GM12874 (cell line): Measurements from ENCODE around the gene CDC42EP3.

Source experiments
- TF ChIP-seq, protein P1 (sequence below): IDR thresholded peaks from 2 replicates; pipeline ENCODE4 v1.5.1; 2011; ENCODE audit warnings: low read depth, mild to moderate bottlenecking, control low read depth, low read length, moderate library complexity; ENCODE audit not compliant: insufficient read depth

CDC42EP3 gene

DNA sequence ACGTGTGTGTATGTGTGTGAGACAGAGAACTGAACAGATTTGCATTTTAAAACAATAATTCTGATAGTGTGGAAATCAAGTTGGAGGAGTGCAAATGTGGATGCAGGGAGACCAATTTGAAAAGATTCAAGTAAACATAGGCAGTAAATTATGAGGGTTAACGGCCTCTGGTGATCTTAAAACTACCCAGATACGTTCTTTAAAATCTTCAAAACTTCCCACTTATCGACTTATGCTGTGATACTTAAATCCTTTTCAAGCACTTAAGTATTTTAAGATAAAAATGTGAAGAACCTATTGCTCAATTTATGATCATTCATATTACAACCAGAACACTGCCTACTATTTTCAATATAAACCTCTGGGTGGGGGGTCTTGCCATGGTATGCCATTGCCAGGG, 37.7 kb upstream of the CDC42EP3 start:
- TF ChIP-seq, protein P1, sequence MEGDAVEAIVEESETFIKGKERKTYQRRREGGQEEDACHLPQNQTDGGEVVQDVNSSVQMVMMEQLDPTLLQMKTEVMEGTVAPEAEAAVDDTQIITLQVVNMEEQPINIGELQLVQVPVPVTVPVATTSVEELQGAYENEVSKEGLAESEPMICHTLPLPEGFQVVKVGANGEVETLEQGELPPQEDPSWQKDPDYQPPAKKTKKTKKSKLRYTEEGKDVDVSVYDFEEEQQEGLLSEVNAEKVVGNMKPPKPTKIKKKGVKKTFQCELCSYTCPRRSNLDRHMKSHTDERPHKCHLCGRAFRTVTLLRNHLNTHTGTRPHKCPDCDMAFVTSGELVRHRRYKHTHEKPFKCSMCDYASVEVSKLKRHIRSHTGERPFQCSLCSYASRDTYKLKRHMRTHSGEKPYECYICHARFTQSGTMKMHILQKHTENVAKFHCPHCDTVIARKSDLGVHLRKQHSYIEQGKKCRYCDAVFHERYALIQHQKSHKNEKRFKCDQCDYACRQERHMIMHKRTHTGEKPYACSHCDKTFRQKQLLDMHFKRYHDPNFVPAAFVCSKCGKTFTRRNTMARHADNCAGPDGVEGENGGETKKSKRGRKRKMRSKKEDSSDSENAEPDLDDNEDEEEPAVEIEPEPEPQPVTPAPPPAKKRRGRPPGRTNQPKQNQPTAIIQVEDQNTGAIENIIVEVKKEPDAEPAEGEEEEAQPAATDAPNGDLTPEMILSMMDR = no peak

- TF ChIP-seq, protein P1 = no peak
Measured at GRCh38 chr2:37708146-37708545, 36.7 kb upstream of the CDC42EP3 start.

DNA sequence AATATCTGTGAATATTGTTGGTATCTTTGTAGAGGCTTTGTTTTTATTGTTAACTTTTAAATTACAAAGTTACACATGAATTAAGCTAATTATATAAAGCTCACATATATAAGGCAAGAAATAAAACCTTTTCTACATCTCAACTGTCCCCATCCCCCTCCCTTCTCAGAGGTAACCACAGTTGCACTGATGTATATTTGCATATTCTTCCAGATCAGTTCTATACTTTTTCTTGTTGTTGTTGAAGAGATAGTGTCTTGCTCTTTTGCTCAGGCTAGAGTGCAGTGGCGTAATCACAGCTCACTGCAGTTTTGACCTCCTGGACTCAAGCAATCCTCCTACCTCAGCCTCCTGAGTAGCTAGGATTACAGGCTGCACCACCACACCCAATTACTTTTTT, 36.0 kb upstream of the CDC42EP3 start:
- TF ChIP-seq, protein P1 = no peak

GRCh38 chr2:37706334-37707183, 35.1 kb upstream of the CDC42EP3 start:
- TF ChIP-seq, protein P1 = no peak

DNA sequence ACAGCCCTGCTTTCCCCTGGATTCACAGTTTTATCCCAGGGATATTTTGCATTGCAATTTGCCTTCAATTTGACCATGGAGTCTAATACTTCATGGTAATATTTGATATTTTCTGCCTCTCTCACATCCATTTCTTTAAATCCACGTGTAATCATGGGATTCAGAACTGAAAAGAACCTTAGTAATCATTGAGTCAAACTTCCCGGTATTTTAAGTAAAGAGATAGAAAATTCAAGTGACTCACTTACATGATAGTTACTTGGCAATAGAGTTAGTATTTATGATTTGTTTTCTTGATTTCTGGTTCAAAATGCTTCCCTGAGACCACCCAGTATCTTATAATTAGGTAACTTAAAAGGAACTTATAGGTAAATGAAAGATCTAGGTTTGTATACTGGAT, 33.7 kb upstream of the CDC42EP3 start:
- TF ChIP-seq, protein P1 = no peak

DNA sequence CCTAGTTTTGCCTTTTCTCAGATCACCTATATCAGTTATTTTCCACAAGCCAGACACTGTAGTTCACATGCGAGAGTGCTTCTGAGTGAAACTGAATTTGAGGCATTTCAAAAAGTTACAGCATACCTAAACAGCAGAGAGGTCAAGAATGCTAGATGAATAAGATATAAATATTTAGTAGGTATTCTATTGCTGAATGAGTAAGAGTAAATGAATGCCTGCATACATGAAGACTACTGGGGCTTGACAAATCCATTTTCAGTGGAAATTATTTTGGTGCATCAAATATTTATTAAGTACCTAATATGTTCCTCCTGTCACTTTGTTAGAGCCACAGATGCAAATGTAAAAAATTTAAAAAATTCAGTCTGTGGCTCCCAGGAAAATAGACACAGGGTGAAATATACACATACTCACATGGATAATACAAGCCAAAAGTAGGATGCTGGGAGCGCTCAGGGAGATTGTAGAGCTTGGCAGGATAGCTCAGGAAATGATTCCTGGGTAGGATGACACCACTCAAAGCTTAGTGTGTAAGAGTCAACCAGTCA, 27.6 kb upstream of the CDC42EP3 start:
- TF ChIP-seq, protein P1 = no peak

DNA sequence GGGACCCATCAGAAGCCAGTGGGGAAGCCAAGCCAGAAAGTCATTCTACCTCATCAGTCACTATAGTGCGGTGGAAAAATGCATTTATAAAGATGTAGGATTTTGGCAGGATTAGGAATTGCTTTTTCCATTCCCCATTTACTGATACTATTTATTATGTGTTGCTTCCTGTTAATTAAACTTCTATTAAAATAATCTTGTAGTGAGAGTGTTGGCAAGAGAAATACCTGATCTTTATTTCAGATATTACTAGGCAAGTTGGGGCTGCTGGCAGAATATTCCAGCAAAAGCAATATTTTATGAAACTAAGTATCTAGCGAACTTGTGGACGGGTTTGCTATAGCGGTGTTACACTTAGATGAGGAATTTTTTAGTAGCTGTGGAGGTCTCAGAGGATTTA, 23.9 kb upstream of the CDC42EP3 start:
- TF ChIP-seq, protein P1 = no peak
